ENCODE data around the gene PHACTR1.

Gene PHACTR1

GRCh38 chr6:13080462-13081188 is 364.1 kb downstream of the PHACTR1 start:
- Histone ChIP-seq H2AFZ (ENCODE audit: low read depth, low read length) (no peak overlapping the region), H3K4me1 (ENCODE audit: low read length) (no peaks in the 10 kb centered on the region), H3K27me3 (ENCODE audit: low read depth, low read length) (no peaks in the 10 kb centered on the region), H3K27ac (ENCODE audit: low read length) (no peak overlapping the region), H3K4me3 (ENCODE audit: low read length) (no peak overlapping the region), H3K36me3 (replicated peaks; ENCODE audit: low read depth, low read length) (no peaks in the 10 kb centered on the region), H3K9me3 (ENCODE audit: insufficient read depth, low read length) (no peaks in the 10 kb centered on the region), H4K20me1 (ENCODE audit: insufficient read depth, low read length) (no peaks in the 10 kb centered on the region), H3K79me2 (ENCODE audit: low read length) (no peaks in the 10 kb centered on the region), H3K9ac (ENCODE audit: low read length) (no peak overlapping the region), H3K4me2 (ENCODE audit: low read length) (no peak overlapping the region)
- TF ChIP-seq EZH2phosphoT487 (IDR thresholded peaks at IDR 0.05; ENCODE audit: low read depth) (no peak), CTCF (IDR thresholded peaks at IDR 0.05; ENCODE audit: low read depth, low read length) (no peak)

GRCh38 chr6:13081189-13081563 is 364.6 kb downstream of the PHACTR1 start:
- no peak overlapping the region for H3K4me3 ChIP-seq (ENCODE audit: low read length)
- TF ChIP-seq EZH2phosphoT487 (IDR thresholded peaks at IDR 0.05; ENCODE audit: low read depth) (no peak), CTCF (IDR thresholded peaks at IDR 0.05; ENCODE audit: low read depth, low read length) (no peak)
- H3K9ac ChIP-seq (ENCODE audit: low read length): no peak overlapping the region
- H4K20me1 ChIP-seq (ENCODE audit: insufficient read depth, low read length): no peaks in the 10 kb centered on the region
- H3K4me2 ChIP-seq (ENCODE audit: low read length): no peak overlapping the region
- H3K27me3 ChIP-seq (ENCODE audit: low read depth, low read length): no peaks in the 10 kb centered on the region
- no peaks in the 10 kb centered on the region for H3K79me2 ChIP-seq (ENCODE audit: low read length)
- no peak overlapping the region for H3K27ac ChIP-seq (ENCODE audit: low read length)
- H3K4me1 ChIP-seq (ENCODE audit: low read length): no peaks in the 10 kb centered on the region
- H2AFZ ChIP-seq (ENCODE audit: low read depth, low read length): no peak overlapping the region
- H3K36me3 ChIP-seq (replicated peaks; ENCODE audit: low read depth, low read length): no peaks in the 10 kb centered on the region
- H3K9me3 ChIP-seq (ENCODE audit: insufficient read depth, low read length): no peaks in the 10 kb centered on the region

- no peak overlapping the region for H2AFZ ChIP-seq (ENCODE audit: low read depth, low read length)
- TF ChIP-seq CTCF (IDR thresholded peaks at IDR 0.05; ENCODE audit: low read depth, low read length) (no peak), EZH2phosphoT487 (IDR thresholded peaks at IDR 0.05; ENCODE audit: low read depth) (no peak)
- H3K27ac ChIP-seq (ENCODE audit: low read length): no peak overlapping the region
- H3K9ac ChIP-seq (ENCODE audit: low read length): no peak overlapping the region
- H3K9me3 ChIP-seq (ENCODE audit: insufficient read depth, low read length): no peaks in the 10 kb centered on the region
- no peak overlapping the region for H3K4me2 ChIP-seq (ENCODE audit: low read length)
- H3K4me1 ChIP-seq (ENCODE audit: low read length): no peaks in the 10 kb centered on the region
- no peak overlapping the region for H3K4me3 ChIP-seq (ENCODE audit: low read length)
- H3K79me2 ChIP-seq (ENCODE audit: low read length): no peaks in the 10 kb centered on the region
- 0 out of 2 replicates have a peak, but pooled peaks cover 3% of the 10 kb centered on the region for H3K27me3 ChIP-seq (ENCODE audit: low read depth, low read length)
- H3K36me3 ChIP-seq (replicated peaks; ENCODE audit: low read depth, low read length): no peaks in the 10 kb centered on the region
- H4K20me1 ChIP-seq (ENCODE audit: insufficient read depth, low read length): no peaks in the 10 kb centered on the region
Measured at GRCh38 chr6:13089296-13089994, 372.9 kb downstream of the PHACTR1 start.

- Histone ChIP-seq H3K27me3 (ENCODE audit: low read depth, low read length) (0 out of 2 replicates have a peak, but pooled peaks cover 3% of the 10 kb centered on the region), H4K20me1 (ENCODE audit: insufficient read depth, low read length) (no peaks in the 10 kb centered on the region), H2AFZ (ENCODE audit: low read depth, low read length) (no peak overlapping the region), H3K36me3 (replicated peaks; ENCODE audit: low read depth, low read length) (no peaks in the 10 kb centered on the region), H3K4me3 (ENCODE audit: low read length) (no peak overlapping the region), H3K79me2 (ENCODE audit: low read length) (no peaks in the 10 kb centered on the region), H3K4me1 (ENCODE audit: low read length) (no peaks in the 10 kb centered on the region), H3K4me2 (ENCODE audit: low read length) (no peak overlapping the region), H3K27ac (ENCODE audit: low read length) (no peak overlapping the region), H3K9me3 (ENCODE audit: insufficient read depth, low read length) (no peaks in the 10 kb centered on the region), H3K9ac (ENCODE audit: low read length) (no peak overlapping the region)
- TF ChIP-seq EZH2phosphoT487 (IDR thresholded peaks at IDR 0.05; ENCODE audit: low read depth) (no peak), CTCF (IDR thresholded peaks at IDR 0.05; ENCODE audit: low read depth, low read length) (no peak)
Measured at GRCh38 chr6:13091192-13091591, 374.6 kb downstream of the PHACTR1 start.

Data from OCI-LY3 (cell line).